Measurements from ENCODE around the gene EIF2B5. TPM values are rescaled to one million over a fixed set of nuclear protein-coding genes. Genes with fewer than 3 reads are reported as not detected.

EIF2B5 gene
- total and polyA plus RNA-seq, 7 donors: 26.0 to 48.1 (median 33.2) TPM

DNA sequence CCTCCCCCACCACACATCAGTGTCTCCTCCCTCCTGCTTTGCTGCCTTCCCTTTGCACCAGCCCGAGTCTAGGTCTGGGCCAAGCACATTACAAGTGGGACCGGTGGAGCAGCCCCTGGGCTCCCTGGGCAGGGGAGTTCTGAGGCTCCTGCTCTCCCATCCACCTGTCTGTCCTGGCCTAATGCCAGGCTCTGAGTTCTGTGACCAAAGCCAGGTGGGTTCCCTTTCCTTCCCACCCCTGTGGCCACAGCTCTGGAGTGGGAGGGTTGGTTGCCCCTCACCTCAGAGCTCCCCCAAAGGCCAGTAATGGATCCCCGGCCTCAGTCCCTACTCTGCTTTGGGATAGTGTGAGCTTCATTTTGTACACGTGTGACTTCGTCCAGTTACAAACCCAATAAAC, 48.5 kb downstream of the EIF2B5 start:
- Histone ChIP-seq H3K4me3 (no peak overlapping the region), H3K9me3 (no peaks in the 10 kb centered on the region), H3K4me1 (peaks cover 0 to 43% (median 28%) of the 10 kb centered on the region in 4 donors), H3K27me3 (no peaks in the 10 kb centered on the region), H3K27ac (no peak overlapping the region), H3K36me3 (peaks cover 48 to 76% (median 64%) of the 10 kb centered on the region in 4 donors)
- DNase-seq: no peak
- WGBS, 2 donors: 82 to 90% methylated on average over 5 of the region's 5 CpGs
- intact Hi-C loops (cut with DNase I): no loop called here
- TF ChIP-seq, protein P1, sequence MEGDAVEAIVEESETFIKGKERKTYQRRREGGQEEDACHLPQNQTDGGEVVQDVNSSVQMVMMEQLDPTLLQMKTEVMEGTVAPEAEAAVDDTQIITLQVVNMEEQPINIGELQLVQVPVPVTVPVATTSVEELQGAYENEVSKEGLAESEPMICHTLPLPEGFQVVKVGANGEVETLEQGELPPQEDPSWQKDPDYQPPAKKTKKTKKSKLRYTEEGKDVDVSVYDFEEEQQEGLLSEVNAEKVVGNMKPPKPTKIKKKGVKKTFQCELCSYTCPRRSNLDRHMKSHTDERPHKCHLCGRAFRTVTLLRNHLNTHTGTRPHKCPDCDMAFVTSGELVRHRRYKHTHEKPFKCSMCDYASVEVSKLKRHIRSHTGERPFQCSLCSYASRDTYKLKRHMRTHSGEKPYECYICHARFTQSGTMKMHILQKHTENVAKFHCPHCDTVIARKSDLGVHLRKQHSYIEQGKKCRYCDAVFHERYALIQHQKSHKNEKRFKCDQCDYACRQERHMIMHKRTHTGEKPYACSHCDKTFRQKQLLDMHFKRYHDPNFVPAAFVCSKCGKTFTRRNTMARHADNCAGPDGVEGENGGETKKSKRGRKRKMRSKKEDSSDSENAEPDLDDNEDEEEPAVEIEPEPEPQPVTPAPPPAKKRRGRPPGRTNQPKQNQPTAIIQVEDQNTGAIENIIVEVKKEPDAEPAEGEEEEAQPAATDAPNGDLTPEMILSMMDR (IDR thresholded peaks at IDR 0.05): no peak
- TF ChIP-seq POLR2A (IDR thresholded peaks at IDR 0.05) (no peak), EP300 (IDR thresholded peaks at IDR 0.05) (no peak), POLR2AphosphoS5 (IDR thresholded peaks at IDR 0.05) (no peak)

DNA sequence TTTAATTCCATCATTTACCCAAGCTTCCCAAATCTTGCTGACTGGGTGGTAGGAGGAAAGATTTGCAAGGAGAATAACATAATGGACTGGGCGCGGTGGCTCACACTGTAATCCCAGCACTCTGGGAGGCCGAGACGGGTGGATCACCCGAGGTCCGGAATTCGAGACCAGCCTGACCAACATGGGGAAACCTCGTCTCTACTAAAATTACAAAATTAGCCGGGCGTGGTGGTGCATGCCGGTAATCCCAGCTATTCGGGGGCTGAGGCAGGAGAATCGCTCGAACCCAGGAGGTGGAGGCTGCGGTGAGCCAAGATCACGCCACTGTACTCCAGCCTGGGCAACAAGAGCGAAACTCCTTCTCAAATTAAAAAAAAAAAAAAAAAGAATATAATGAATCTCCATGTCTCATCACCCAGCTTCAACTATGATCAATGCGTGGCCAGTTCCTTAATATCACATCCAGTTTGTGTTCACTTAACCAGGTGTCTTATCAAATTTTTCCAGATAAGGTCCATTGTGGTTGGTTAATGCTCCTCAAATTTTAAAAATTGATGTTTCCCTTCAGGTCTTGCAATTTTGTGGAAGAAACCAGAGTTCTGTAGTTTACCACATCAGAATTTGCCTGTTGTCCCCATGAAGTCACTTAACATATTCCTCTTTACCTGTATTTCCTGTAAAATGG, 49.5 kb downstream of the EIF2B5 start:
- 95 to 96% methylated on average over 18 of the region's 18 CpGs for whole genome bisulfite sequencing, 2 donors
- H3K27ac ChIP-seq: peak overlapping the region; percentile 87 to 90 (median 88)
- intact Hi-C loops (cut with DNase I): loop anchor here (1.0 to 5.0 kb wide), 4 partner anchors 9 to 167 kb away; partner anchors contain the start of genes ABCC5, ALG3, EEF1AKMT4 and PSMD2
- no peak for DNase-seq
- H3K36me3 ChIP-seq: peaks cover 42 to 76% (median 62%) of the 10 kb centered on the region in 4 donors
- no peaks in the 10 kb centered on the region for H3K9me3 ChIP-seq
- TF ChIP-seq, protein P1 (IDR thresholded peaks at IDR 0.05): no peak
- TF ChIP-seq EP300 (IDR thresholded peaks at IDR 0.05): no peak
- no peak for TF ChIP-seq POLR2A (IDR thresholded peaks at IDR 0.05)
- TF ChIP-seq POLR2AphosphoS5 (IDR thresholded peaks at IDR 0.05): no peak
- H3K4me3 ChIP-seq: no peak overlapping the region
- H3K27me3 ChIP-seq: no peaks in the 10 kb centered on the region
- H3K4me1 ChIP-seq: peaks cover 0 to 45% (median 29%) of the 10 kb centered on the region in 4 donors

DNA sequence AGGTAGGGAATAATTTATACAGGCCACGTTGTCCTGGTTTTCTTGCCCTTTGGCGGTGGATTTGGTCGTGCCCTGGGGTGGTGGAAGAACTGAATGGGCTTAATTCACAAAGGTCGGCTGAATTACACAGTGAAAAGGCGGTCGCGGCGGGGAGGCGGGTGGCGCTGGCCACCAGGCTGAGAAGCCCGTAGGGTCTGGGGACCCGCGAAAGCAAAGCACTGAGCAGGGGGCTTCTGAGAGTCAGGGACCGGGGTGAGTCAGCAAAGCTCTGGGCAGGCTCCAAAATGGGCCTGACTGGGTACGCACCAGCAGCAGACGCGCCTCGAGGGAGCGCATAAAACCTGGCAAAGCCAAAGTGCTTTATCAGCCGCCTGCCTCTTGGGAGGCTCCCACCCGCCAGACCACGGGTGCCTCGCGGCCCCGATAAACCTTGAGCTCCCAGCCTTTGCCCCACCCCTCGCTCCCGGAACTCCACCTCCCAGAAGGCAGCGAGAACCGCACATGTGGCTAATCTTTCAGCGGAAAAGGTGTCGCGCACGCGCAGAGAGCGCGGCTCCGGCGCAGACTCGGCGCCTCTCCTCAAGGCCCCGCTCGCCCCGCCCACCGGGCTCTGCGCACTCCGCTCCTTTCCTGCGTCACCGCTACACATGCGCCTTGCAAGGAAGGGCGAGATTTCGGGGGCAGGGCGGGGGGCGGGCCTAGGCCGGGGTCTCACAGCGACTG, 50.5 kb downstream of the EIF2B5 start:
- Histone ChIP-seq H3K4me3 (peak overlapping the region; percentile 71 to 98 (median 96)), H3K4me1 (peaks cover 0 to 38% (median 29%) of the 10 kb centered on the region in 4 donors), H3K9me3 (no peaks in the 10 kb centered on the region), H3K36me3 (peaks cover 40 to 76% (median 63%) of the 10 kb centered on the region in 4 donors), H3K27ac (peak overlapping the region; percentile 87 to 90 (median 88)), H3K27me3 (no peaks in the 10 kb centered on the region)
- TF ChIP-seq POLR2A (IDR thresholded peaks at IDR 0.05) (no peak), EP300 (IDR thresholded peaks at IDR 0.05) (peak in 1 of 4 donors; percentile 48)
- intact Hi-C loops (cut with DNase I): loop anchor here (1.0 to 5.0 kb wide), 5 partner anchors 10 to 168 kb away; partner anchors contain the start of genes ABCC5, ALG3, EEF1AKMT4 and EIF2B5
- WGBS, 2 donors: 3 to 4% methylated on average over 55 of the region's 55 CpGs
- DNase-seq: peak; percentile 100

DNA sequence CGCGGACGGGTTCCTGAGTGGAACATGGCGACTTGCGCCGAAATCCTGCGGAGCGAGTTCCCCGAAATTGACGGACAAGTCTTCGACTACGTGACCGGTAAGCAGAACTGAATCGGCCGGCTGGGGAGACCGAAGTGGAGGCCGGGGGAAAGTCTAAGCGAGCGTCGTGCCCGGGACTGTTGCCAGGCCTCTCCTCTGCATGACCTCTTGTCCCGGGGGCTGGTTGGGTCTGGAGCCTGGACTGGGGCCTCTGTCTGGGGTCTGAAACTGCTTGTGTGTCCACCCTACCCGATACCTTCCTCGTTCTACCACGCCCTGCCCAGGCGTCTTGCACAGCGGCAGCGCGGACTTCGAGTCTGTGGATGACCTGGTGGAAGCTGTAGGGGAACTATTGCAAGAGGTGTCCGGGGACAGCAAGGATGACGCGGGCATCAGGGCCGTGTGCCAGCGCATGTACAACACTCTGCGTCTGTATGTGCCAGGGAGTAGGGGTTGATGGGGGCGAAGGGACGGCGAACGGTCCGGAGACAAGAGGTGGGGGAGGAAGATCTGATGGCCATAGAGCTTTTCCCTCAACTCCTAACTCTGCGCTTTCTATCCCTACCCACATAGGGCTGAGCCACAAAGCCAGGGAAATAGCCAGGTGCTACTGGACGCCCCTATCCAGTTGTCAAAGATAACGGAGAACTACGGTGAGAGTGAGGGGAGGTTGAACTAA, 51.2 kb downstream of the EIF2B5 start, which contains the start of gene ABCF3:
TSS of gene ABCF3 (plus strand) at position 16 of the 718 bp plus-strand sequence. CDS start at position 25, 9 bp downstream.
- Histone ChIP-seq H3K27me3 (no peaks in the 10 kb centered on the region), H3K9me3 (no peaks in the 10 kb centered on the region), H3K27ac (peak within 1 kb of the TSS; percentile 87 to 90 (median 88)), H3K4me1 (peaks cover 0 to 37% (median 29%) of the 10 kb centered on the region in 4 donors), H3K4me3 (peak within 1 kb of the TSS; percentile 71 to 98 (median 96)), H3K36me3 (peaks cover 39 to 76% (median 63%) of the 10 kb centered on the region in 4 donors)
- 0 to 1% methylated on average over 45 of the region's 45 CpGs for WGBS, 2 donors
- peak; percentile 81 for DNase-seq
- intact Hi-C loops (cut with DNase I): loop anchor here (2.0 to 5.0 kb wide), 4 partner anchors 52 to 169 kb away; partner anchors contain the start of genes ABCC5, ALG3, EEF1AKMT4 and EIF2B5
- TF ChIP-seq POLR2A (IDR thresholded peaks at IDR 0.05) (peak; percentile 62 to 84), EP300 (IDR thresholded peaks at IDR 0.05) (no peak), POLR2AphosphoS5 (IDR thresholded peaks at IDR 0.05) (peak; percentile 90 to 98 (median 94))

DNA sequence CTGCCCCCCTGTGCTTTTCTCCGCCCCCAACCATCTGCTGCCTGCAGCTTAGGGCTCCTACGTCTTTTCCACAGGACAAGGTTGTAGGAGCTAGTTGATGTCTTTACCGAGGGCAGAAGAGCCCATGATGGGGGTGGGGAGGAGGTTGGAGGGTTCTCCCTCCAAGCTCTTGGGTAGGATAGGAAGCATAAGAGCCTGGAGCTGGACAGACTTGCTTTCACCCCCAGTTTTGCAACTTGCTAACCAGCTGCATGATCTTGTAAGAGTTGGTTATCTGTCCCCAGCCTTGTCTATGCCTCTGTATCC, 51.7 kb downstream of the EIF2B5 start:
- intact Hi-C loops (cut with DNase I): loop anchor here (2.0 to 5.0 kb wide), 4 partner anchors 52 to 170 kb away; partner anchors contain the start of genes ABCC5, ALG3, EEF1AKMT4 and EIF2B5
- peaks cover 0 to 37% (median 29%) of the 10 kb centered on the region in 4 donors for H3K4me1 ChIP-seq
- TF ChIP-seq POLR2AphosphoS5 (IDR thresholded peaks at IDR 0.05) (no peak), EP300 (IDR thresholded peaks at IDR 0.05) (no peak), POLR2A (IDR thresholded peaks at IDR 0.05) (no peak)
- TF ChIP-seq, protein P1 (IDR thresholded peaks at IDR 0.05): no peak
- H3K27ac ChIP-seq: peak overlapping the region; percentile 87 to 90 (median 88)
- 8 to 16% methylated on average over 3 of the region's 3 CpGs for WGBS, 2 donors
- H3K4me3 ChIP-seq: peak overlapping the region; percentile 71 to 98 (median 96)
- no peaks in the 10 kb centered on the region for H3K9me3 ChIP-seq
- peaks cover 36 to 76% (median 63%) of the 10 kb centered on the region in 4 donors for H3K36me3 ChIP-seq
- H3K27me3 ChIP-seq: no peaks in the 10 kb centered on the region
- no peak for DNase-seq

All from sigmoid colon (tissue), 7 donors.